ENCODE measurements around the gene WDR37.
A peak's percentile ranks its signal among the peaks of the same experiment; 100 is the strongest.

The WDR37 gene

GRCh38 chr10:1166101-1166827, 110.1 kb downstream of the WDR37 start:
- DNase-seq: no peak

GRCh38 chr10:1166828-1167275, 110.7 kb downstream of the WDR37 start:
- no peak for DNase-seq

GRCh38 chr10:1168763-1169162, 112.6 kb downstream of the WDR37 start:
- DNase-seq: no peak

GRCh38 chr10:1169186-1169885, 113.2 kb downstream of the WDR37 start:
- DNase-seq: no peak

- no peak for DNase-seq
Observed at GRCh38 chr10:1169981-1170866, 114.0 kb downstream of the WDR37 start.

- DNase-seq: no peak
Observed at GRCh38 chr10:1170867-1171180, 114.6 kb downstream of the WDR37 start.

- no peak for DNase-seq
Observed at GRCh38 chr10:1171182-1171581, 115.0 kb downstream of the WDR37 start.

- no peak for DNase-seq
Observed at GRCh38 chr10:1171586-1171985, 115.4 kb downstream of the WDR37 start.

GRCh38 chr10:1172256-1172984, 116.2 kb downstream of the WDR37 start:
- peak in 4 of 58 donors; percentile 16 to 35 (median 18) for DNase-seq

- DNase-seq: no peak
Observed at GRCh38 chr10:1173091-1173490, 116.9 kb downstream of the WDR37 start.

GRCh38 chr10:1174022-1174421, 117.8 kb downstream of the WDR37 start:
- no peak for DNase-seq

- no peak for DNase-seq
Observed at GRCh38 chr10:1175956-1176565, 119.9 kb downstream of the WDR37 start.

- DNase-seq: no peak
Observed at GRCh38 chr10:1177936-1178335, 121.8 kb downstream of the WDR37 start.

- no peak for DNase-seq
Observed at GRCh38 chr10:1178506-1178905, 122.3 kb downstream of the WDR37 start.

GRCh38 chr10:1179346-1180070, 123.3 kb downstream of the WDR37 start:
- DNase-seq: no peak

- no peak for DNase-seq
Observed at GRCh38 chr10:1180071-1180730, 124.0 kb downstream of the WDR37 start.

GRCh38 chr10:1180836-1181235, 124.7 kb downstream of the WDR37 start:
- peak in 17 of 58 donors; percentile 18 to 58 (median 41) for DNase-seq

Measured in anterior cingulate cortex (tissue), 58 donors.